Astrocyte (in vitro differentiated cells and primary cell): Measurements from ENCODE around the gene NRIP3.

Experiments
- EZH2 ChIP-seq: IDR thresholded peaks from 2 replicates; pipeline ENCODE4 v1.6.1; 2012; ENCODE audit warnings: mild to moderate bottlenecking, low read length, inconsistent platforms; ENCODE audit not compliant: insufficient read depth
- TF ChIP-seq, protein P1 (sequence below): IDR thresholded peaks from 2 replicates; pipeline ENCODE4 v1.5.1; 2011; ENCODE audit warnings: low read depth, mild to moderate bottlenecking, inconsistent platforms, low read length, moderate library complexity; ENCODE audit not compliant: insufficient read depth

DNA sequence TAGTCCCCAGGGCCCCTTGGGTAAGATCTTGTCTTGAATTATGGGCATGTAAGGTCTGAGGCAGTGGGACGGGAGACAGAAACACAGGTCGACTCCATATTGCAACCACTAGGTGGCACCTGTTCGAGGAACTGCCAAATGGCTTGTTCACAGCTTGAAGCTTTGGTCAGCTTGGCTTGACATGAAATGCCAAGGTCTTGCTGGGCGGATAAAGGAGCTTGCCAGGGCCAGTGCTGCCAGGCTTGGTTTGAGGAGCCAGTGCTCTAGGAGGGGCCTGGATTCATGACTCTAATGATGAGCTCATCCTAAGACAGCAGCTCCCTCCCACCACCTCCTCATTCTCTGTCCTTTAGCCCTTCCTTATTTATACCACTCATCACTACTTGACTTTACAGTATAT lies 11.9 kb upstream of the NRIP3 start:
- TF ChIP-seq, protein P1, sequence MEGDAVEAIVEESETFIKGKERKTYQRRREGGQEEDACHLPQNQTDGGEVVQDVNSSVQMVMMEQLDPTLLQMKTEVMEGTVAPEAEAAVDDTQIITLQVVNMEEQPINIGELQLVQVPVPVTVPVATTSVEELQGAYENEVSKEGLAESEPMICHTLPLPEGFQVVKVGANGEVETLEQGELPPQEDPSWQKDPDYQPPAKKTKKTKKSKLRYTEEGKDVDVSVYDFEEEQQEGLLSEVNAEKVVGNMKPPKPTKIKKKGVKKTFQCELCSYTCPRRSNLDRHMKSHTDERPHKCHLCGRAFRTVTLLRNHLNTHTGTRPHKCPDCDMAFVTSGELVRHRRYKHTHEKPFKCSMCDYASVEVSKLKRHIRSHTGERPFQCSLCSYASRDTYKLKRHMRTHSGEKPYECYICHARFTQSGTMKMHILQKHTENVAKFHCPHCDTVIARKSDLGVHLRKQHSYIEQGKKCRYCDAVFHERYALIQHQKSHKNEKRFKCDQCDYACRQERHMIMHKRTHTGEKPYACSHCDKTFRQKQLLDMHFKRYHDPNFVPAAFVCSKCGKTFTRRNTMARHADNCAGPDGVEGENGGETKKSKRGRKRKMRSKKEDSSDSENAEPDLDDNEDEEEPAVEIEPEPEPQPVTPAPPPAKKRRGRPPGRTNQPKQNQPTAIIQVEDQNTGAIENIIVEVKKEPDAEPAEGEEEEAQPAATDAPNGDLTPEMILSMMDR = peak; percentile 82
- no peak for TF ChIP-seq EZH2
